OCI-LY3 (cell line): ENCODE results near the gene MTUS2.

Experiments used
- H2AFZ ChIP-seq: fragments of 200-600, 300-600 bp; shearing (Covaris generic); 2 replicates; pipeline ENCODE4 v1.6.0; 2014; ENCODE audit warnings: antibody characterized with exemption, low read depth, low read length
- H3K27ac ChIP-seq: fragments of 200-600, 300-600 bp; sonication (generic); 2 replicates; pipeline ENCODE4 v1.5.1; 2014; ENCODE audit warnings: mild to moderate bottlenecking, low read length, moderate library complexity, mixed read lengths
- H3K27me3 ChIP-seq: fragments of 200-600, 300-600 bp; sonication (generic); 2 replicates; pipeline ENCODE4 v1.6.1; 2014; ENCODE audit warnings: low read depth, low read length, mixed read lengths
- H3K36me3 ChIP-seq: fragments of 200-600, 300-600 bp; sonication (generic); replicated peaks from 2 replicates; pipeline ENCODE3; 2014; ENCODE audit warnings: low read depth, low read length, mixed read lengths
- H3K4me1 ChIP-seq: fragments of 300-600, 200-600 bp; sonication (generic); 2 replicates; pipeline ENCODE4 v1.6.1; 2014; ENCODE audit warnings: low read length, mixed read lengths
- H3K4me2 ChIP-seq: fragments of 200-600, 300-600 bp; sonication (generic); 2 replicates; pipeline ENCODE4 v1.6.1; 2014; ENCODE audit warnings: low read length, mixed read lengths
- H3K4me3 ChIP-seq: fragments of 300-600, 200-600 bp; sonication (generic); 2 replicates; pipeline ENCODE4 v1.5.1; 2014; ENCODE audit warnings: antibody characterized with exemption, mild to moderate bottlenecking, low read length, moderate library complexity
- H3K79me2 ChIP-seq: fragments of 300-600, 200-600 bp; shearing (Covaris generic); 2 replicates; pipeline ENCODE4 v1.6.1; 2014; ENCODE audit warnings: mild to moderate bottlenecking, low read length, mixed read lengths
- H3K9ac ChIP-seq: fragments of 300-600, 200-600 bp; shearing (Covaris generic); 2 replicates; pipeline ENCODE4 v1.6.0; 2014; ENCODE audit warnings: mild to moderate bottlenecking, low read length, moderate library complexity
- H3K9me3 ChIP-seq: fragments of 200-600, 300-600 bp; shearing (Covaris generic); 2 replicates; pipeline ENCODE4 v1.6.1; 2014; ENCODE audit warnings: low read length, mixed read lengths; ENCODE audit not compliant: insufficient read depth
- H4K20me1 ChIP-seq: fragments of 200-600, 300-600 bp; sonication (generic); 2 replicates; pipeline ENCODE4 v1.6.1; 2016; ENCODE audit warnings: low read length, mixed read lengths; ENCODE audit not compliant: insufficient read depth
- CTCF ChIP-seq: fragments of 200-600, 300-600 bp; sonication (generic); IDR thresholded peaks from 2 replicates; pipeline ENCODE4 v1.5.1; 2014; ENCODE audit warnings: antibody characterized with exemption, low read length, low read depth
- EZH2phosphoT487 ChIP-seq: fragments of 200-600 bp; shearing (Covaris generic); IDR thresholded peaks from 2 replicates; pipeline ENCODE4 v1.6.1; 2018; ENCODE audit warnings: antibody characterized with exemption, mixed run types, low read depth

The MTUS2 gene

GRCh38 chr13:29108068-29108786 is 288.1 kb downstream of the MTUS2 start:
- no peak for TF ChIP-seq EZH2phosphoT487
- H3K36me3 ChIP-seq = no peaks in the 10 kb centered on the region
- no peak overlapping the region for H3K4me2 ChIP-seq
- H3K4me3 ChIP-seq = no peak overlapping the region
- H2AFZ ChIP-seq = no peak overlapping the region
- no peaks in the 10 kb centered on the region for H4K20me1 ChIP-seq
- H3K27me3 ChIP-seq = no peaks in the 10 kb centered on the region
- H3K9me3 ChIP-seq = no peaks in the 10 kb centered on the region
- H3K9ac ChIP-seq = no peak overlapping the region
- H3K4me1 ChIP-seq = peaks cover 7% of the 10 kb centered on the region; the same call in 1 of the 2 replicates
- H3K27ac ChIP-seq = no peak overlapping the region
- H3K79me2 ChIP-seq = no peaks in the 10 kb centered on the region

- H4K20me1 ChIP-seq = no peaks in the 10 kb centered on the region
- no peaks in the 10 kb centered on the region for H3K27me3 ChIP-seq
- TF ChIP-seq CTCF (no peak), EZH2phosphoT487 (no peak)
- no peak overlapping the region for H3K9ac ChIP-seq
- H2AFZ ChIP-seq = no peak overlapping the region
- no peak overlapping the region for H3K4me3 ChIP-seq
- H3K27ac ChIP-seq = no peak overlapping the region
- H3K4me1 ChIP-seq = peaks cover 7% of the 10 kb centered on the region; the same call in 1 of the 2 replicates
- no peaks in the 10 kb centered on the region for H3K9me3 ChIP-seq
- H3K79me2 ChIP-seq = no peaks in the 10 kb centered on the region
- no peak overlapping the region for H3K4me2 ChIP-seq
- no peaks in the 10 kb centered on the region for H3K36me3 ChIP-seq
Observed at GRCh38 chr13:29109987-29110386, 289.8 kb downstream of the MTUS2 start.

- no peak for TF ChIP-seq CTCF
- TF ChIP-seq EZH2phosphoT487 = no peak
- Histone ChIP-seq H3K4me3 (no peak overlapping the region), H3K4me1 (peaks cover 7% of the 10 kb centered on the region; the same call in 1 of the 2 replicates), H3K4me2 (no peak overlapping the region), H3K9me3 (no peaks in the 10 kb centered on the region), H2AFZ (no peak overlapping the region), H3K27ac (no peak overlapping the region), H3K9ac (no peak overlapping the region), H3K79me2 (no peaks in the 10 kb centered on the region), H4K20me1 (no peaks in the 10 kb centered on the region), H3K27me3 (no peaks in the 10 kb centered on the region), H3K36me3 (no peaks in the 10 kb centered on the region)
Observed at GRCh38 chr13:29111446-29111845, 291.3 kb downstream of the MTUS2 start.

GRCh38 chr13:29115842-29116241 is 295.7 kb downstream of the MTUS2 start:
- Histone ChIP-seq H3K27ac (no peak overlapping the region), H3K4me2 (no peak overlapping the region), H3K4me3 (no peak overlapping the region), H4K20me1 (no peaks in the 10 kb centered on the region), H3K9me3 (no peaks in the 10 kb centered on the region), H3K4me1 (no peaks in the 10 kb centered on the region), H3K36me3 (no peaks in the 10 kb centered on the region), H3K9ac (no peak overlapping the region), H2AFZ (no peak overlapping the region), H3K79me2 (no peaks in the 10 kb centered on the region), H3K27me3 (no peaks in the 10 kb centered on the region)
- TF ChIP-seq EZH2phosphoT487 (no peak), CTCF (no peak)
